AG09309 (cell line): ENCODE data around the gene LRMDA.
"Not testable (repeated sequence)": the region's sequence is repeated elsewhere in the genome, so short reads cannot be mapped to it uniquely, and the experiment has no call there.

ENCODE experiments used
- DNase-seq: peaks from one replicate; pipeline ENCODE4 v3.0.0-alpha.2; 2010; ENCODE audit warnings: low read depth
- H3K4me3 ChIP-seq: 2 replicates; pipeline ENCODE4 v1.5.1; 2011; ENCODE audit warnings: mild to moderate bottlenecking, low read depth, low read length, moderate library complexity; ENCODE audit not compliant: control insufficient read depth
- CTCF ChIP-seq: IDR thresholded peaks from 2 replicates; pipeline ENCODE4 v1.5.1; 2011; ENCODE audit warnings: mild to moderate bottlenecking, low read depth, low read length, inconsistent platforms; ENCODE audit not compliant: insufficient read depth, control insufficient read depth; ENCODE audit errors: missing control alignments

Gene LRMDA

GRCh38 chr10:76133597-76134255, 702.3 kb downstream of the LRMDA start:
- no peak overlapping the region for H3K4me3 ChIP-seq
- TF ChIP-seq CTCF: no peak
- DNase-seq: no peak

GRCh38 chr10:76136961-76137360, 705.5 kb downstream of the LRMDA start:
- no peak for DNase-seq
- no peak overlapping the region for H3K4me3 ChIP-seq
- TF ChIP-seq CTCF: no peak

- DNase-seq: no peak
- H3K4me3 ChIP-seq: no peak overlapping the region
- no peak for TF ChIP-seq CTCF
Observed at GRCh38 chr10:76138286-76138685, 706.9 kb downstream of the LRMDA start.

- no peak overlapping the region for H3K4me3 ChIP-seq
- TF ChIP-seq CTCF: no peak
- DNase-seq: no peak
Observed at GRCh38 chr10:76138906-76139305, 707.5 kb downstream of the LRMDA start.

- H3K4me3 ChIP-seq: no peak overlapping the region
- DNase-seq: no peak
- TF ChIP-seq CTCF: no peak
Observed at GRCh38 chr10:76139431-76139830, 708.0 kb downstream of the LRMDA start.

- TF ChIP-seq CTCF: no peak
- H3K4me3 ChIP-seq: no peak overlapping the region
- no peak for DNase-seq
Observed at GRCh38 chr10:76141376-76141775, 710.0 kb downstream of the LRMDA start.

GRCh38 chr10:76148217-76148616, 716.8 kb downstream of the LRMDA start:
- not testable (repeated sequence) for H3K4me3 ChIP-seq, DNase-seq
